HG02938 (cell line): Measurements from ENCODE around the gene SMAD3.
"Not testable (repeated sequence)": the region's sequence is repeated elsewhere in the genome, so short reads cannot be mapped to it uniquely, and the experiment has no call there.

Source experiments
- ATAC-seq: cut with Tn5 transposase; IDR thresholded peaks from one replicate; pipeline ENCODE4 v1.9.1; 2021; ENCODE audit warnings: mild to moderate bottlenecking, moderate library complexity; ENCODE audit not compliant: unreplicated experiment

Gene SMAD3

GRCh38 chr15:67123291-67123690 lies 57.9 kb downstream of the SMAD3 start:
- not testable (repeated sequence) for ATAC-seq

- no peak for ATAC-seq
Measured at GRCh38 chr15:67124111-67124510, 58.7 kb downstream of the SMAD3 start.

- ATAC-seq, result no peak
Measured at GRCh38 chr15:67124911-67125588, 59.6 kb downstream of the SMAD3 start.

GRCh38 chr15:67125589-67126502 lies 60.4 kb downstream of the SMAD3 start:
- ATAC-seq, result no peak

- no peak for ATAC-seq
Measured at GRCh38 chr15:67126551-67127330, 61.3 kb downstream of the SMAD3 start.

- no peak for ATAC-seq
Measured at GRCh38 chr15:67127331-67127664, 61.9 kb downstream of the SMAD3 start.

GRCh38 chr15:67127965-67128364 lies 62.6 kb downstream of the SMAD3 start:
- ATAC-seq, result no peak

GRCh38 chr15:67130166-67130565 lies 64.8 kb downstream of the SMAD3 start:
- no peak for ATAC-seq

- no peak for ATAC-seq
Measured at GRCh38 chr15:67130673-67131601, 65.5 kb downstream of the SMAD3 start.

- ATAC-seq, result no peak
Measured at GRCh38 chr15:67132276-67132675, 66.9 kb downstream of the SMAD3 start.

GRCh38 chr15:67133026-67133425 lies 67.6 kb downstream of the SMAD3 start:
- no peak for ATAC-seq

- peak; percentile 18 for ATAC-seq
Measured at GRCh38 chr15:67133738-67134066, 68.3 kb downstream of the SMAD3 start.

GRCh38 chr15:67134067-67134838 lies 68.9 kb downstream of the SMAD3 start:
- ATAC-seq, result peak; percentile 69

GRCh38 chr15:67134871-67135492 lies 69.6 kb downstream of the SMAD3 start:
- no peak for ATAC-seq

GRCh38 chr15:67135494-67135893 lies 70.1 kb downstream of the SMAD3 start:
- no peak for ATAC-seq

GRCh38 chr15:67136802-67137201 lies 71.4 kb downstream of the SMAD3 start:
- ATAC-seq, result no peak

GRCh38 chr15:67137319-67137718 lies 71.9 kb downstream of the SMAD3 start:
- ATAC-seq, result no peak

- no peak for ATAC-seq
Measured at GRCh38 chr15:67137951-67138848, 72.8 kb downstream of the SMAD3 start.
